Adrenal gland (tissue), 12 donors: ENCODE measurements around the gene GPATCH4. TPM values are rescaled to one million over a fixed set of nuclear protein-coding genes. Genes with fewer than 3 reads are reported as not detected.
A peak's percentile ranks its signal among the peaks of the same experiment; 100 is the strongest.

Source experiments
- DNase-seq, 7 donors: peaks; one replicate each; pipeline ENCODE4 v3.0.0-alpha.2; 2019 to 2020
- H3K27ac ChIP-seq, 5 donors: fragments of 200-600 bp; sonication (generic) in 4 of 5; 1 replicate in 3 of 5; 2 replicates in 2 of 5; pipeline versions ENCODE4 v1.5.1 to v1.8.0; 2016 to 2020; ENCODE audit warnings: mild to moderate bottlenecking in 1 of 5
- H3K27me3 ChIP-seq: fragments of 200-600 bp; 2 replicates; pipeline ENCODE4 v1.8.0; 2021
- H3K36me3 ChIP-seq, 2 donors: fragments of 200-600 bp; replicated peaks in 1 of 2; 1 replicate in 1 of 2; 2 replicates in 1 of 2; pipeline versions ENCODE4 v1.5.1 to v1.8.0; 2018 to 2022
- H3K4me1 ChIP-seq, 2 donors: fragments of 200-600 bp; replicated peaks in 1 of 2; 1 replicate in 1 of 2; 2 replicates in 1 of 2; pipeline versions ENCODE4 v1.5.1 to v1.8.0; 2018 to 2021
- H3K4me3 ChIP-seq, 4 donors: fragments of 200-600 bp; sonication (generic) in 3 of 4; one replicate each; pipeline ENCODE4 v1.5.1; 2016 to 2018
- H3K9me3 ChIP-seq, 3 donors: fragments of 200-600 bp; sonication (generic) in 1 of 3; replicated peaks in 1 of 3; 1 replicate in 2 of 3; 2 replicates in 1 of 3; pipeline versions ENCODE4 v1.5.1 to v1.8.0; 2016 to 2021
- POLR2A ChIP-seq, 2 donors: fragments of 450-650 bp; IDR thresholded peaks; one replicate each; pipeline ENCODE4 v1.6.1; 2017; ENCODE audit warnings: antibody characterized with exemption in 2 of 2, mild to moderate bottlenecking in 2 of 2, moderate library complexity in 1 of 2
- WGBS, 4 donors: extraction: QIAGEN DNeasy Blood & Tissue Kit in 2 of 4; methylation state at CpG; one replicate each; pipeline versions ENCODE4 v1.1.5 to v1.1.7; 2013 to 2017; 5-methylcytosine and 5-hydroxymethylcytosine counted together
- intact Hi-C, 2 donors: fragments of 100-400 bp; cut with DNase I; formaldehyde crosslinking; loops; one replicate each; pipeline versions ENCODE4 v1.14.1 to v1.15.0; 2022 to 2023
- polyA plus RNA-seq, 3 donors: library from polyadenylated mRNA; stranded (reverse); fragments of 200-250 nt in 2 of 3; fragments of 350-450 nt in 1 of 3; fragmentation: Illumina TruSeq in 1 of 3; extraction: RNeasy Lipid Tissue Mini Kit (QIAGEN cat#74804) in 1 of 3; gene quantifications; one replicate each; pipeline ENCODE4 v1.2.3, GENCODE V29; 2013 to 2014
- total RNA-seq, 9 donors: library from RNA; depleted of rRNA in 4 of 9; stranded (reverse); fragments of >200 nt in 4 of 9; fragments of 120-200 nt in 1 of 9; fragmentation: NEBNext Ultra II Directional in 1 of 9; extraction: Animal tissue kit (Norgen Biotek cat#: 25700) in 1 of 9; gene quantifications; one replicate each; pipeline versions ENCODE4 v1.1.0 to v1.2.4, GENCODE V29; 2013 to 2023
- TF ChIP-seq, protein P1 (sequence below), 6 experiments: fragments of 450-650 bp in 4 of 6; fragments of 200-600 bp in 2 of 6; sonication (generic) in 1 of 6; IDR thresholded peaks; 1 replicate in 5 of 6; 2 replicates in 1 of 6; pipeline versions ENCODE4 v1.5.1 to v1.8.0; 2016 to 2021; ENCODE audit warnings: antibody characterized with exemption in 6 of 6, mild to moderate bottlenecking in 2 of 6, moderate library complexity in 1 of 6
- donor health status: healthy with polysubstance abuse.
- donor health status: Bipolar disorder and iron deficiency.
- donor health status: DM: yes; HTN: yes; CAD: no.
- donor health status: DM: no; HTN: no; CAD: no.
- donor health status: DM: no; HTN: no; CAD: no.
- donor health status: DM: yes; HTN: yes; CAD: no.

The GPATCH4 gene
- total and polyA plus RNA-seq, 12 donors, result 7.8 to 72.2 (median 26.3) TPM

DNA sequence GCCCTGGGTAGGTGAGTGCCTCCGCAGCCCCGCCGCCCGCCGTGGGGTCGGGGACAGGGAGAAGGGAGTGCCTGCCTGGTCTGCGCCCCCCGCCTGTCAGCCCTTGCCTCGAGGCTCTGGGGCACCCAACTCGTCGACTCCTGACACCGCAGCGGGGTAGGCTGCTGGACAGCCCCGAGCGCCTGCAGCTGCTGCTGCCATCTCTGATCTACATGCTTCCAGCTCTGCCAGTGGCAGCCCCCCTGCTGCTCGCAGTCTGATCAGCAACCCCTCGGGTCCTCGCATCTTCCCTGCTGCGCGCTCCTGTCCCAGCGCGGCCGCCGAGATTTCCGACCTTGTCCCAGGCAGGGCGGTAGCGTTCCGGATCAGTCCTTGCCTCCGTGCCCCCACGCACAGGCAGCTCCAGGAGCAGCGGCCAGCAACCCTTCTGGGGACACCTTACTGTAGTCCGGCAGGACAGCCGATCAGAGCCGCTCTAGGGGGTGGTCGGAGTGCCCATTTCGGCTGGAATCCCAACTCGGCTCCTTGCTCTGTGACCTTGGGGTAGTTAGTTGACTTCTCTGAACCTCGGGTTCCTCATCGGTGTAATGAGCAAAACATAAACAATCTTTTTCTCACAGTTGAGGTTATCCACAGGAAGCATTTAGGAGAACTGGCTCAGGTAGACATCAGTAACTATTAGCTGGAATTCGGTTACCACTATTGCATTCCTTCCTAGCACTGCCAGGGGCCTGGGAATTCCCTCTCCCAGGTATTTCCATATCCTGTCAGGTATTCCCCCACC, 41.2 kb upstream of the GPATCH4 start:
- Histone ChIP-seq H3K36me3 (no peaks in the 10 kb centered on the region), H3K27ac (peak overlapping the region in 1 of 5 donors; percentile 54), H3K4me1 (peaks cover 10 to 11% of the 10 kb centered on the region in 2 donors), H3K27me3 (peaks cover 51% of the 10 kb centered on the region), H3K4me3 (peak overlapping the region in 1 of 4 donors; percentile 49), H3K9me3 (no peaks in the 10 kb centered on the region)
- intact Hi-C loops, result no loop called here
- TF ChIP-seq POLR2A (IDR thresholded peaks at IDR 0.05), result no peak
- TF ChIP-seq, protein P1, sequence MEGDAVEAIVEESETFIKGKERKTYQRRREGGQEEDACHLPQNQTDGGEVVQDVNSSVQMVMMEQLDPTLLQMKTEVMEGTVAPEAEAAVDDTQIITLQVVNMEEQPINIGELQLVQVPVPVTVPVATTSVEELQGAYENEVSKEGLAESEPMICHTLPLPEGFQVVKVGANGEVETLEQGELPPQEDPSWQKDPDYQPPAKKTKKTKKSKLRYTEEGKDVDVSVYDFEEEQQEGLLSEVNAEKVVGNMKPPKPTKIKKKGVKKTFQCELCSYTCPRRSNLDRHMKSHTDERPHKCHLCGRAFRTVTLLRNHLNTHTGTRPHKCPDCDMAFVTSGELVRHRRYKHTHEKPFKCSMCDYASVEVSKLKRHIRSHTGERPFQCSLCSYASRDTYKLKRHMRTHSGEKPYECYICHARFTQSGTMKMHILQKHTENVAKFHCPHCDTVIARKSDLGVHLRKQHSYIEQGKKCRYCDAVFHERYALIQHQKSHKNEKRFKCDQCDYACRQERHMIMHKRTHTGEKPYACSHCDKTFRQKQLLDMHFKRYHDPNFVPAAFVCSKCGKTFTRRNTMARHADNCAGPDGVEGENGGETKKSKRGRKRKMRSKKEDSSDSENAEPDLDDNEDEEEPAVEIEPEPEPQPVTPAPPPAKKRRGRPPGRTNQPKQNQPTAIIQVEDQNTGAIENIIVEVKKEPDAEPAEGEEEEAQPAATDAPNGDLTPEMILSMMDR (IDR thresholded peaks at IDR 0.05), result no peak
- WGBS, 4 donors, result 12 to 34% (median 20%) methylated on average over 6 to 40 of the region's 40 CpGs
- DNase-seq, result no peak

DNA sequence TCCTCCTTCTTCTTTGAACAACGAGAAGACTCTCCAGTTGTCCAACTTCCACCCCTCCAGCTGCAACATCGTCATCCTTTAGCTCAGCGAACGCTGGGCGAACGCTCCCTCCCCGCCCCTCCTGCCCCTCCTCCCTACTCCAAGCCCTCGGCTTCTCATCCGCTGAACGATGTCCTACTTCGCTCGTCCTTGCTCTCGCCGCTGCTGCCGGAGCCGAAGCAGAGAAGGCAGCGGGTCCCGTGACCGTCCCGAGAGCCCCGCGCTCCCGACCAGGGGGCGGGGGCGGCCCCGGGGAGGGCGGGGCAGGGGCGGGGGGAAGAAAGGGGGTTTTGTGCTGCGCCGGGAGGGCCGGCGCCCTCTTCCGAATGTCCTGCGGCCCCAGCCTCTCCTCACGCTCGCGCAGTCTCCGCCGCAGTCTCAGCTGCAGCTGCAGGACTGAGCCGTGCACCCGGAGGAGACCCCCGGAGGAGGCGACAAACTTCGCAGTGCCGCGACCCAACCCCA, 40.5 kb upstream of the GPATCH4 start, which contains the start of gene BCAN:
TSS of gene BCAN (plus strand) at position 357 of the 504 bp plus-strand sequence. CDS start 3,938 bp downstream, outside the sequence.
- WGBS, 4 donors, result 0 to 1% (median 1%) methylated on average over 18 to 46 of the region's 46 CpGs
- Histone ChIP-seq H3K27ac (peak within 1 kb of the TSS in 1 of 5 donors; percentile 54), H3K4me3 (peak within 1 kb of the TSS in 1 of 4 donors; percentile 49), H3K9me3 (no peaks in the 10 kb centered on the region), H3K4me1 (peaks cover 10 to 11% of the 10 kb centered on the region in 2 donors), H3K27me3 (peaks cover 57% of the 10 kb centered on the region), H3K36me3 (no peaks in the 10 kb centered on the region)
- peak in 4 of 7 donors; percentile 49 to 73 (median 62) for DNase-seq
- intact Hi-C loops, result no loop called here
- TF ChIP-seq, protein P1 (IDR thresholded peaks at IDR 0.05), result no peak
- no peak for TF ChIP-seq POLR2A (IDR thresholded peaks at IDR 0.05)

- Histone ChIP-seq H3K36me3 (no peaks in the 10 kb centered on the region), H3K4me3 (no peak overlapping the region), H3K4me1 (peaks cover 10 to 11% of the 10 kb centered on the region in 2 donors), H3K9me3 (no peaks in the 10 kb centered on the region), H3K27me3 (peaks cover 55% of the 10 kb centered on the region), H3K27ac (peak overlapping the region in 1 of 5 donors; percentile 54)
- no peak for DNase-seq
- WGBS, 4 donors, result 30 to 38% (median 37%) methylated on average over 6 of the region's 6 CpGs
- intact Hi-C loops, result no loop called here
- no peak for TF ChIP-seq POLR2A (IDR thresholded peaks at IDR 0.05)
- TF ChIP-seq, protein P1 (IDR thresholded peaks at IDR 0.05), result no peak
These were observed 39.8 kb upstream of the GPATCH4 start for GRCh38 chr1:156640842-156641706.
